ENCODE measurements around the gene BFSP2.

DNA sequence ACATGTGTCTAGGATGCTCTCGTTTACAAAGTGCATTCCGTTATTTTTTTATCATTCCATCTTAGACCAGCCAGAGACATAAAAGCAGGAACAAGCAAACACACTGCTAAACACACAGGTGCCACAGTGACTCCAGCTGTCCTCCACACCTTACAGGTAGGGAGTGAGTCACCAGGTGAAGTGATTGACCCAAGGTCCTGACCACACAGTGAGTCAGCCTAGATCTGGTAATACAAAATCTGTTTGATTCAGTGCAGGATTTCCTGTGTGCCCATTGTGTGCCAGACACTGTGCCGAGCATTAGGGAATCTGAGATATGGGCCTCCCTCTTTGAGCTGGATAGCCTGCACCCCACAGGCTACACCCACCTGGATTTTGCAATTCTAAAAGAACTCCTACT lies 16.7 kb upstream of the BFSP2 start:
- TF ChIP-seq, protein P1, sequence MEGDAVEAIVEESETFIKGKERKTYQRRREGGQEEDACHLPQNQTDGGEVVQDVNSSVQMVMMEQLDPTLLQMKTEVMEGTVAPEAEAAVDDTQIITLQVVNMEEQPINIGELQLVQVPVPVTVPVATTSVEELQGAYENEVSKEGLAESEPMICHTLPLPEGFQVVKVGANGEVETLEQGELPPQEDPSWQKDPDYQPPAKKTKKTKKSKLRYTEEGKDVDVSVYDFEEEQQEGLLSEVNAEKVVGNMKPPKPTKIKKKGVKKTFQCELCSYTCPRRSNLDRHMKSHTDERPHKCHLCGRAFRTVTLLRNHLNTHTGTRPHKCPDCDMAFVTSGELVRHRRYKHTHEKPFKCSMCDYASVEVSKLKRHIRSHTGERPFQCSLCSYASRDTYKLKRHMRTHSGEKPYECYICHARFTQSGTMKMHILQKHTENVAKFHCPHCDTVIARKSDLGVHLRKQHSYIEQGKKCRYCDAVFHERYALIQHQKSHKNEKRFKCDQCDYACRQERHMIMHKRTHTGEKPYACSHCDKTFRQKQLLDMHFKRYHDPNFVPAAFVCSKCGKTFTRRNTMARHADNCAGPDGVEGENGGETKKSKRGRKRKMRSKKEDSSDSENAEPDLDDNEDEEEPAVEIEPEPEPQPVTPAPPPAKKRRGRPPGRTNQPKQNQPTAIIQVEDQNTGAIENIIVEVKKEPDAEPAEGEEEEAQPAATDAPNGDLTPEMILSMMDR (IDR thresholded peaks at IDR 0.05; ENCODE audit: poor library complexity) = no peak
- TF ChIP-seq EZH2 (IDR thresholded peaks at IDR 0.05; ENCODE audit: borderline replicate concordance) = no peak
- TF ChIP-seq EZH2phosphoT487 (IDR thresholded peaks at IDR 0.05; ENCODE audit: low read depth, severe bottlenecking, unreplicated experiment) = no peak
